Measurements from ENCODE around the gene CRACDL.
"Not testable (repeated sequence)": the region's sequence is repeated elsewhere in the genome, so short reads cannot be mapped to it uniquely, and the experiment has no call there.

CRACDL gene

DNA sequence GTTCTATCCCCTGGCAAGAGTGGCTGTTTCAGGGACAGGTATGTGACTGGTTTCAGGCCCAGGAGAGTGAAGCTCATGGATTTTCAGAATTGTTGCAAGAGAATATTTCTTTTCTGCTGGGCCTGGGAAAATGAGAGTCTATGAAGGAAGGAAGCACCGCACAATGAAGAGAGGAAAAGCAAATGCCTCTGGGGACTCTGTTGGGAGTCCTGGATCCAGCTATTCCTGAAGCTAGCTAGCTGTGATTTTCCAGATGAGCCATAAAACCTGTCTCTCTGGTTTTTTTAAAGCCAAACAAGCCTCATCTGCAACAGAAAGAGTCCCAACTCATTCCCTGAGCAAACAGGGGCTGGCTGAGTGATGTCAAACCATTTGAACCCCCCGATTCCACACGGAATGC lies 53.7 kb downstream of the CRACDL start:
- no peak for DNase-seq

GRCh38 chr2:98881153-98881650 lies 54.8 kb downstream of the CRACDL start:
- no peak for DNase-seq

GRCh38 chr2:98880266-98881152 lies 55.5 kb downstream of the CRACDL start:
- no peak for DNase-seq

DNA sequence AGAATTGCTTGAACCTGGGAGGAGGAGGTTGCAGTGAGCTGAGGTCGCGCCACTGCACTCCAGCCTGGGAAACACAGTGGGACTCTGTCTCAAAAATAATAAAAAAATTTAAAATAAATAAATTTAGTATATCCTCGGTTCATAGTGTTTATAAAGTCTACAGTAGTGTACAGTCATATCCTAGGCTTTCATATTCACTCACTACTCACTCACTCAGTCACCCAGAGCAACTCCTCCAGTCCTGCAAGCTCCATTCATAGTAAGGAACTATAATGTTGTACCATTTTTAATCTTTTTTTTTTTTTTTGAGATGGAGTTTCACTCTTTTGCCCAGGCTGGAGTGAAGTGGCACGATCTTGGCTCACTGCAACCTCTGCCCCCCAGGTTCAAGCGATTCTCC lies 58.4 kb downstream of the CRACDL start:
- DNase-seq = not testable (repeated sequence)

DNA sequence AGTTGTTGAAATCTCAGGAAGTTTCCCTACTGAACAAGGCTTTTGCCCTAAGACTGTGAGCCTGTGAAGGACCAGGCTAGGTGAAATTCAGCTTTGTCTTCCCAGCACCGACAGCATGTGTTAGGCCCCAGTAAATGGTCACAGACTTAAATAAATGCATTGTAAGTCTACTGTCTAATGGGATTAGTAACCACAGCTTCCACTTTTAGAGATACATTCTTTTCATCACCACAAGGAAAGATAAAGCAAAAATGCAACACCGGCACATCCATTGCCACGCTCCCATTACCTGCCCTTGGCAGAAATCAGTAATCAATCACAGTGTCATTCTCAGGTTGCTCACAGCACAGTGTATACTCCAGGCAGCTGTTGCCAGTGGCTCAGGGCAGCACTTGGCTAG lies 59.3 kb downstream of the CRACDL start:
- no peak for DNase-seq

- DNase-seq = no peak
These were observed 60.3 kb downstream of the CRACDL start for GRCh38 chr2:98875746-98876145.

DNA sequence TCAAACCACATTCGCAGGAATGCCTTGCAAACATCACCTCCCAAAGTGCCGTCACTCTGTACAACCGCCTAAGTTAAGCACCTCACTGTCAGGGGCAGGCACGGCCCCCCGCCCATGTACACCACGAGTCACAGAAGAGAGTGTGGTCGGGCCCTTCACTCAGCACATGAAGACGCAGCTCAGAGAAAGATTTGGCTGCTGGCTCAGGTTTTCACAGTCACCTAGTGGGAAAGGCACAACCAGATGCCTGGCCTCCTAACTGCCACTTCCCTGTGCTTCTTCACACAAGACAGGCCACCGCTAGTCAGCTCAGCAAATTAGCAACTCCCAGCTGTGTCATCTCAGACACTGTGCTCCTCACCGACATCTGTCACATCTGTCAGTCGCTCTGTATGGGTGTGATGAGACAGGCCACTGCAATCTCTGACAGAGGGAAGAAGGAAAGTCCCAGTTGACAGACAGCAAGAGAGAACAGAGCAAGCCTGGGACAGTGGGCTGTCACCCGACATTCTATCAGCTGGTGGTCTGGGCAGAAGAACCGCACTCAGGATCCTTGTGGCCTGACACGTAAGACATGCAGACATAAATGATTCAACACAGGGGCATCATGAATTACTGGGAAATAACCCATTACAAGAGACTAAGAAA lies 60.8 kb downstream of the CRACDL start:
- DNase-seq = no peak

DNA sequence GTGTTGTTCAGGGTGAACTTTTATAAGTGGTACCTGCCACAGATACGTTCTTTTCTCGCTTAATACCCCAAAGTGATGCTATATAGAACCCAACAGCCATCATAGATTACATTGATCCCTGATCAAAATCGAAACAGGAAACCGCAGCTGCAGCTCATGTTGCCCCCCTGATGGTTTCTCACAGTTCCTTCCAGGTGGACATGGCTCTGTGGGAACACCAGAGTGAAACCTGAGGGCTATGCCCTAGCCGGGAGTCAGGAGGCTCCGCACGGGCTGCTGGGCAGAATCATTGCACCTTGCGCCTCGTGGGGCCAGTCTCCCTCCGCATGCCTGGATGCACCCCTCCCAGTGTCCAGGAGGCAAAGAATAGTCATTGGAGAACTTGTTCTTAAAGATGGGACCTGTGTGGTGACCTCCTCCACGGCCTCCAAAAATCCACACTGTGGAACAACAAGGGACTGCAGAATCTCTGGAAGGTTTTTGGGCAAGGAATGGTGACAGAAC lies 61.8 kb downstream of the CRACDL start:
- no peak for DNase-seq

DNA sequence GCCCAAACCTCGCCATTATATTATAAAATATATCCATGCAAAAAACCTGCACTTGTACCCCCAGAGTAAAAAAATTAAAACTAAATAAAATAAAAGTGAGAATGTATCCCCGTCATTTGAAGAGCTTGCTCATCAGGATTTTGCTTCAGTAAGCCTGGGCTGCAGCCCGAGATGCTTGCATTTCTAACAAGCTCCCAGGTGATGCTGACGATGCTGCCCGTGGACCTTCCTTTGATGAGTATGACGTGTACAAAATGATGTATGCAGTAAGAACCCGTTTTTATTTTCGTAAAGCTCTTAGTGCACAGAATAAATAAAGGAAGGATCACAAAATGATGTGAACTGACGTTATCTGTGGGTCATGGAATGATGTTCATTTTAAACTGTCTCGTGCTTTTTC lies 63.5 kb downstream of the CRACDL start:
- no peak for DNase-seq

- DNase-seq = no peak
These were observed 64.5 kb downstream of the CRACDL start for GRCh38 chr2:98871506-98871905.

DNA sequence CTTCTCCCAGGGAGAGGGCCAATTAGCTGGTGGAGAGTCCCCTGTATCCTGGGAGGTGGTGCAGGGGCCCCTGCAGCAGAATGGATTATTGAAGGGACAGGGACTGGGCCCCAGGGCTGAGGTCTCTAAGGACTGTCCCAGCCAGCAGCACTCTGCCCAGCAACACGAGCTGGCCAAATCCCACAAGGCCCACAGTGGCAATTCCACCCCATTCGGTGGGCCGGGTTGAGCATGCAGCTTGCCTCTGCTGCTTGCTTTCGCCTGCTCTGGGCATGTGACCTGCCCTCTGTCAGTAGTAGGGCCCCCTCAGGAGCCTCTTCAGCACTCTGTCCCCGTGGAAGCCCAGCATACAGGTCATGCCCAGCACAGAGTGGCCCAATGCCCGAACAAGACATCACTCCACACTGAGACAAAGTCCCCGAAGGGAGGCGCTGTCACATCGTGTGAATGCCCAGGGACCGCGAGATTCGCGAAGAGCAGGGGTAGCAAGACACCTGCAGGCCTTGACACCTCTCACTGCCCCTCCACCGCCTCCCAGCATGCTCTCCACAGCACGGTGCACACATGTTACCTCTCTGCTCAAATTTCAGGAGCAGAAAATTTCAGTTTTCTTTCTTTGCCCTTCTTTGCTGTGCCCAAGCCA lies 65.4 kb downstream of the CRACDL start:
- DNase-seq = peak; percentile 53 to 61

GRCh38 chr2:98869870-98870269 lies 66.2 kb downstream of the CRACDL start:
- peak; percentile 96 to 99 for DNase-seq

GRCh38 chr2:98869272-98869641 lies 66.8 kb downstream of the CRACDL start:
- peak; percentile 91 to 96 for DNase-seq

- no peak for DNase-seq
These were observed 67.3 kb downstream of the CRACDL start for GRCh38 chr2:98868548-98869271.

DNA sequence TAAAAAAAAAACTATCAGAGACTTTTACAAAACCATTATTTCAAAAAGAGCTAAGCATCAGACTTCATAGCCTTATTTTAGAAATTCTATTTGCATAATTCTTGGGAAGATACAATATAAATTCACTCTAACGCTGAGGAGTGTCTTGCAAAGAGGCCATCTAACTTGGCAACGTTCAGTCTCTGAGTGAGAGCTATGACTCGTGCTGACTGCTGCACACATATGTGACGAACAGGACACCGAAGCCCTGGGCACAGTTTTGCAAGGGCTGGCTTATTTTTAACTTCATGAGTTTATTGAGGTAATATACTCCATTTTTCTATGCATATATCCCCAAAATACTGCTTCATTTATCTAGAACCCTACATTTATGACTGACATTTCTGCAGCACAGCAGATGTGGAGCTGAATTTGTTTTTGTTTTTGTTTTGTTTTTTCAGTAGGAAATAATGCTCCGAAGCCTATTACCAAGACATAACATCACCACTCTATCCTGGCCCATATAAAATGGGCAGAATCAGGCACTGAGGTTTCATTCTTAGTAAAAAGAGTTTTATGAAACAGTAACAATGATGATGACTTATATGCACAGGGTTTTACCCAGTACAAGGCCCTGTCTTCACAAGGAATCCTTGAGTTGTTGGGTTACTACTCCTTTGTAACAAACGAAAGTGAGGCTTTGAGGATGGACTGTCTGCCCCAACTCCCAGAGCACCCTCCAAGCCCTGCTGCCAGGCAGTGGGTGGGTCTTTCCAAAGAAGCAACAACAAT lies 68.3 kb downstream of the CRACDL start:
- DNase-seq = no peak

GRCh38 chr2:98866033-98866432 lies 70.0 kb downstream of the CRACDL start:
- DNase-seq = no peak

GRCh38 chr2:98861601-98862000 lies 74.4 kb downstream of the CRACDL start:
- DNase-seq = no peak

DNA sequence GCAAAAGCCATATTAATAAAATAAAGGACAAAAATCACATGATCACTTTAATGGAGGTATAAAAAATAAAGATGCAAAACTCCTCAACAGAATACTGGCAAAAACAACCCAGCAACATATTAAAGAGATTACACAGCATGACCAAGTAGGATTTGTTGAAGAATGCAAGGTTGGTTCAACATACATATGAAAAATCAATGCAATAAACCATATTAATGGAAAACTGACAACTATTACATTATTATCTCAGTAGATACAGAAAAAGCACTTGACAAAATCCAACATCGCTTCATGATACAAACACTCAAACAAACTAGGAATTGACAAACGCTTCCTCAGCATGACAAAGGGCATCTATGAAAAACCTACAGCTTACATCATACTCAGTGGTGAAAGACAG lies 76.7 kb downstream of the CRACDL start:
- DNase-seq = no peak

GRCh38 chr2:98857001-98857400 lies 79.0 kb downstream of the CRACDL start:
- no peak for DNase-seq

GRCh38 chr2:98854682-98855081 lies 81.3 kb downstream of the CRACDL start:
- DNase-seq = no peak

DNA sequence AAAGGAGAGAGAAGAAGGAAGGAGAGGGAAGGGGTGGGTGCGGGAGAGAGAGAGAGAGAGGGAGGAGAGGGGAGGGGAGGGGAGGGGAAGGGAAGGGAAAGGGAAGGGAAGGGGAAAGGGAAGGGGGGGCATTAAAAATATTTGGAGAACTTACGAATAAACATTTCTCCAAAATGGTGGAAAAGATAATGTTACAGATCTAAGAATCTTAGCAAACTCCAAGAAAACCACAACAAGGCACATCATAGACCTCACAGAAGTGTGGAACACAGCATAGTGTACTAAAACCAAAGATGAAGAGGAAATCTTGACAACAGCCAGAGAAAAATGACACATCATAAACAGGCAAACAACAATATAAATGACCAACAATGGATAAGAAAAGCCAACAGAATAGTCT lies 83.1 kb downstream of the CRACDL start:
- DNase-seq = no peak

DNA sequence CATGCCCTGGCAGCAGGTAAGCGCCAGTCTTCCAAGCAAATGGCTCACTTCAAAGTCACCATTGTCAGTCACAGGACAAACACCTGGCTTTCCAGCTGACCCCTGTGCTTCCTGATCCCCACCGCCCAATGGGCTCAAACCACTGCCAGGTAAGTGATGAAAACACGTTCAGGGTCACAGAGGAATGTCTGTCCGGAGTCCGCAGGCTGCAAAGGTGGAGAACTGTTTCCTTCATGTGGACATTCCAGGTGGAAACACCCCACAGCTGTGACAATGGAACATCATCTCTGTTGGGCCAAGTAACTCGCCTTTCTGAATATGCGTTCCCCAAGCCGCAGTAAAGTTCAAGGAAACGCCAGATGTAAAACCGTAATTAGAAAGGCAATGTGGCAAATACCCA lies 86.0 kb downstream of the CRACDL start:
- DNase-seq = no peak
